Measurements from ENCODE around the gene MMS22L. TPM values are rescaled to one million over a fixed set of nuclear protein-coding genes. Genes with fewer than 3 reads are reported as not detected.

The MMS22L gene
- total RNA-seq, 4 donors from 2014 or later: 2.4 to 12.6 (median 6.4) TPM

DNA sequence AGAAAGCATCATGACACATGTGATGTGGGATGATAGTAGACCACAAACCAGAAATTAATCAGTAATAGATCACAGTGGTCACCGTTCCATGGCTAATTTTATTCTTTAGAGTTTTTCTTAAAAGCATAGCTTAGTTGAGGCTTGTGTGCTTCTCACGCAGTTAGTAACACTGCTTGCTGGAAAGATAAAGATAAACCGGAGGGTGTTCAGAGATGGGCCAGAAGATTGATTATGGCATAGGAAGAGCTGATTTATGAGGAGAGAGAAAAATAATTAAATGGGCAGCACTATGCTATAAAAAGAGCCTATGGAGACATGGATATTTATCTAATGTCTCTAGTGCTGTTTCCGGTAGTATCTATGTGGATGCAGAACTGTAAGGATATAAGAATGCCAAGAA, 173.6 kb downstream of the MMS22L start:
- Histone ChIP-seq H3K4me3 (no peak overlapping the region), H3K9me3 (no peaks in the 10 kb centered on the region), H3K27me3 (no peaks in the 10 kb centered on the region), H3K27ac (no peak overlapping the region), H3K36me3 (no peaks in the 10 kb centered on the region), H3K4me1 (no peaks in the 10 kb centered on the region)
- TF ChIP-seq POLR2AphosphoS5 (IDR thresholded peaks at IDR 0.05): no peak
- TF ChIP-seq, protein P1, sequence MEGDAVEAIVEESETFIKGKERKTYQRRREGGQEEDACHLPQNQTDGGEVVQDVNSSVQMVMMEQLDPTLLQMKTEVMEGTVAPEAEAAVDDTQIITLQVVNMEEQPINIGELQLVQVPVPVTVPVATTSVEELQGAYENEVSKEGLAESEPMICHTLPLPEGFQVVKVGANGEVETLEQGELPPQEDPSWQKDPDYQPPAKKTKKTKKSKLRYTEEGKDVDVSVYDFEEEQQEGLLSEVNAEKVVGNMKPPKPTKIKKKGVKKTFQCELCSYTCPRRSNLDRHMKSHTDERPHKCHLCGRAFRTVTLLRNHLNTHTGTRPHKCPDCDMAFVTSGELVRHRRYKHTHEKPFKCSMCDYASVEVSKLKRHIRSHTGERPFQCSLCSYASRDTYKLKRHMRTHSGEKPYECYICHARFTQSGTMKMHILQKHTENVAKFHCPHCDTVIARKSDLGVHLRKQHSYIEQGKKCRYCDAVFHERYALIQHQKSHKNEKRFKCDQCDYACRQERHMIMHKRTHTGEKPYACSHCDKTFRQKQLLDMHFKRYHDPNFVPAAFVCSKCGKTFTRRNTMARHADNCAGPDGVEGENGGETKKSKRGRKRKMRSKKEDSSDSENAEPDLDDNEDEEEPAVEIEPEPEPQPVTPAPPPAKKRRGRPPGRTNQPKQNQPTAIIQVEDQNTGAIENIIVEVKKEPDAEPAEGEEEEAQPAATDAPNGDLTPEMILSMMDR (IDR thresholded peaks at IDR 0.05): no peak
- intact Hi-C loops (cut with DNase I; ENCODE audit: low total_unique reads): no loop called here
- DNase-seq: no peak
- in situ Hi-C loops (cut with MboI; ENCODE audit: low pct_ligation_motif_present in 1 of 4, low pct_unique_long_range_greater_than_20kb in 1 of 4, low sequenced_read_pairs in 3 of 4): no loop called here
- 86 to 89% methylated on average over 3 to 4 of the region's 4 CpGs for WGBS, 2 donors (ENCODE audit: low coverage in 1 of 2)

DNA sequence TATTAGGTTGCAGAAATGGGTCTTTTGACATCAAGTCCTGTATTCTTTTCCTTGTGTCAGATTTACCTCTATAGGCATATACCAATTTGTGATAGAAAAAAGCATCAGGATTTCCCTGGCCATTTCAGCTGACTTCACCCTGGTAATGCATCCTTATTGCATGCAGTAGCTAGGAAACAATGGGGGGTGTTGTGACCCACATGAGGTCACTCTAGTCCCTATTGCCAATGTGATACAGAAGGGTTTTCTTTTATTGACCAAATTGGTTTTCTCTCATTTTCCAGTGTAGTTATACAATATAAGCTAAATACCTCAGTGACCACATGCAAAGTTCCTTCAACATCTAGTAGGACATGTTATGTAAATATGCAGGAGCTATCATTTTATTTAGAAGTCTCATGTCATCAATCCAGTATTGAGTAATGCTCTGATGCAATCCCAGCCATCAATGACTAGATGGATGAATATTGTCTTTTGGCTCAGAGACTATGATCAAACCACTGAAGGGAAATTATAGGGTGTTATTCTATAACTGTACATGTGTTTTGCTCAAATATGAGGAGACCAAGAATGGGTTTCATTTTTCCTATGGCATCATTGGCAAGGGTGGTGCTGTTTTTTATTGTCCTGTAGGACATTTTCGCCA, 180.7 kb downstream of the MMS22L start:
- TF ChIP-seq, protein P1 (IDR thresholded peaks at IDR 0.05): no peak
- TF ChIP-seq POLR2AphosphoS5 (IDR thresholded peaks at IDR 0.05): no peak
- no peak for TF ChIP-seq POLR2A (IDR thresholded peaks at IDR 0.05)
- no peak for TF ChIP-seq EP300 (IDR thresholded peaks at IDR 0.05; ENCODE audit: low read depth)
- Histone ChIP-seq H3K36me3 (no peaks in the 10 kb centered on the region), H3K9me3 (no peaks in the 10 kb centered on the region), H3K27ac (no peak overlapping the region), H3K4me1 (no peaks in the 10 kb centered on the region), H3K27me3 (no peaks in the 10 kb centered on the region), H3K4me3 (no peak overlapping the region)
- WGBS, 2 donors (ENCODE audit: low coverage in 1 of 2): 80 to 93% methylated on average over 1 of the region's 1 CpG
- DNase-seq: no peak
- in situ Hi-C loops (cut with MboI; ENCODE audit: low pct_ligation_motif_present in 1 of 4, low pct_unique_long_range_greater_than_20kb in 1 of 4, low sequenced_read_pairs in 3 of 4) (no loop called here), intact Hi-C loops (cut with DNase I; ENCODE audit: low total_unique reads) (no loop called here)

DNA sequence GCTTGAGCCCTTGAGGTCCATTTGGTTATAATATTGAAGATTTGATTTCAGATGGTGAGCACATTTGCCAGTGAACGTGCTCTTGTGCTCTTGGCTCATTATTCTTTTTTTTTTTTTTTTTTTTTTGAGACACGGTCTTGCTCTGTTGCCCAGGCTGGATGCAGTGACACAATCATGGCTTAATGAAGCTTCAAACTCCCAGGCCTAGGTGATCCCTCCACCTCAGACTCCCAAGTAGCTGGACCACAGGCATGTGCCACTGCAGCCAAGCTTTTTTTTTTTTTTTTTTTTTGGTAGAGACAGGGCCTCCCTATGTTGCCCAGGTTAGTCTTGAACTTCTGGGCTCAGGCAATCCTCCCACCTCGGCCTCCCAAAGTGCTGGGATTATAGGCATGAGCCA, 182.3 kb downstream of the MMS22L start:
- H3K4me3 ChIP-seq: no peak overlapping the region
- no peak for DNase-seq
- H3K4me1 ChIP-seq: no peaks in the 10 kb centered on the region
- intact Hi-C loops (cut with DNase I; ENCODE audit: low total_unique reads) (no loop called here), in situ Hi-C loops (cut with MboI; ENCODE audit: low pct_ligation_motif_present in 1 of 4, low pct_unique_long_range_greater_than_20kb in 1 of 4, low sequenced_read_pairs in 3 of 4) (no loop called here)
- no peaks in the 10 kb centered on the region for H3K9me3 ChIP-seq
- no peaks in the 10 kb centered on the region for H3K36me3 ChIP-seq
- H3K27me3 ChIP-seq: no peaks in the 10 kb centered on the region
- H3K27ac ChIP-seq: no peak overlapping the region
- TF ChIP-seq POLR2AphosphoS5 (IDR thresholded peaks at IDR 0.05) (no peak), POLR2A (IDR thresholded peaks at IDR 0.05) (no peak), EP300 (IDR thresholded peaks at IDR 0.05; ENCODE audit: low read depth) (no peak)
- TF ChIP-seq, protein P1 (IDR thresholded peaks at IDR 0.05): no peak
- WGBS, 2 donors (ENCODE audit: low coverage in 1 of 2): 75% methylated on average over 3 of the region's 3 CpGs; no CpG with 5 or more reads in 1 of the 2 donors

DNA sequence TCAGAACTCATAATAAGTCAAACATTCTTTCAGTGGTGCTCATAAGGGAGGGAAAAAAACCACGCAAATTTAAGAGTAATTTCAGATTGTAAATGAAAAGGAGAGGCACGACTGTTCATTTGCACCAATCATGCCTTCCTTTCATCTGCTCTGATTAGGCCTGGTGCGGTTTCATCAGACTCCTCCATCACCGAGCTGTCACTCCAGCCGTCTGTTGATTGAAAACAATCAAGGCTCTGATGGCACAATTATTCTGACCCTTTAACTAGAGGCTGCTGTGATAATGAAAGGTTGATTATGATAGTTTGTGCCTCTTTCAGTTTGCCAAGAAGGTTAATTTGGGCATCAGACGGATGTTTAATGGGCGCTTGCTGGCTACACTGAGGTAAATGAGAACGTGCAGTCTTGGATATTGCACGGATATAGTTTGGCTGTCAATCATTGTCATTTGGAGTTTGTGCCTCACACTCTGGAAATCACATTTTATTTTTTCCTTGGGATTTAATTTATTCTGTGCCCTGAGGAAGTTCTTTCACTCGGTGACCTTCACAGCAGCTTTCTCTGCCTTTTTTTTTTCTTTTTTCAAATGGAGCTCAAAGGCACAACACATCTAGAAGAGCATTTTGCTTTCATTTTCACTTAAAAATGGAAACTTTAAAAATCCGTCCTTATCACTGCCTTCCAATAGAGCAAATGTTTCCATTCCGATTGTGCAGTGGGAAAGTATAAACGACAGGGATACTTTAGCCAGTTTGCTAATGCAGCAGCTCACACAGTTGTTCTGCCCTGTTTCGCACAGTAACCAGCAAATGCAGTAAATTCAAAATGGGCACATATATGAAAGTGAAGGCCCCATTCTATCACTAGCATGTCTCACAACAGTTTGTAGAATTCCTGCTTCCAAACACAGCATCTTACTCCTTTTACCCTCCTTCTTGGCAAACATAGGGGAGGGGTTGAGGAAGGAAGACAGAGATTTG, 185.7 kb downstream of the MMS22L start:
- Histone ChIP-seq H3K4me1 (no peaks in the 10 kb centered on the region), H3K4me3 (peak overlapping the region in 1 of 4 donors; percentile 11), H3K36me3 (no peaks in the 10 kb centered on the region), H3K27me3 (no peaks in the 10 kb centered on the region), H3K9me3 (no peaks in the 10 kb centered on the region), H3K27ac (no peak overlapping the region)
- TF ChIP-seq POLR2A (IDR thresholded peaks at IDR 0.05) (no peak), POLR2AphosphoS5 (IDR thresholded peaks at IDR 0.05) (no peak), EP300 (IDR thresholded peaks at IDR 0.05; ENCODE audit: low read depth) (no peak)
- TF ChIP-seq, protein P1 (IDR thresholded peaks at IDR 0.05): no peak
- DNase-seq: no peak
- in situ Hi-C loops (cut with MboI; ENCODE audit: low pct_ligation_motif_present in 1 of 4, low pct_unique_long_range_greater_than_20kb in 1 of 4, low sequenced_read_pairs in 3 of 4): no loop called here
- intact Hi-C loops (cut with DNase I; ENCODE audit: low total_unique reads): no loop called here
- 78 to 89% methylated on average over 11 to 14 of the region's 14 CpGs for WGBS, 2 donors (ENCODE audit: low coverage in 1 of 2)

All from transverse colon (tissue), 4 donors.